Stimulated activated CD8-positive, alpha-beta memory T cell treated with anti-CD3 and anti-CD28 coated beads, Interleukin-15, amount 100 ng/mL, for 24 hours (primary cell): ENCODE data around the gene EXOC7.
"Not testable (repeated sequence)": the region's sequence is repeated elsewhere in the genome, so short reads cannot be mapped to it uniquely, and the experiment has no call there.

Experiments
- DNase-seq: peaks from one replicate; pipeline ENCODE4 v3.0.0-alpha.2; 2020; ENCODE audit warnings: low read depth

EXOC7 gene

GRCh38 chr17:76042868-76043267 lies 60.7 kb downstream of the EXOC7 start:
- DNase-seq: not testable (repeated sequence)

GRCh38 chr17:76040376-76040775 lies 63.2 kb downstream of the EXOC7 start:
- DNase-seq: no peak

DNA sequence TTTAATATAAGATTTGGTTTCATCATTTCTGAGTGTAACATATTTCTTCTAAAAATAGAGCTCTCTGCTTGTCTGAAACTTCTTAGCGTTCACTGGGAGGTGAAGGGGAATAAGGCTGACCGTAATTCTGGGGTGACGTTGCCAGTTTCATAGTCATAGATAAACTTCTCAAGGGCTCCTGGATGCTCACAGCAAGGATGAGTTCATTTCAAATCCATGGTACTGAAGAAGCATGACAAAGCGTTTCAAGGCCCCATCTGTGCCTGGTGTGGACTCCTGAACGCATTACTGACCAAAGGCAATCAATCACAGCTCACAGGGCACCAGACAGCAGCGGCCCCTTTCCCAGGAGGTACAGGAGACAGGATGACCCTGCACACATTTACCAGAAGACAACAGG lies 64.5 kb downstream of the EXOC7 start:
- DNase-seq: no peak

- DNase-seq: no peak
These were observed 65.5 kb downstream of the EXOC7 start for GRCh38 chr17:76038050-76038449.

DNA sequence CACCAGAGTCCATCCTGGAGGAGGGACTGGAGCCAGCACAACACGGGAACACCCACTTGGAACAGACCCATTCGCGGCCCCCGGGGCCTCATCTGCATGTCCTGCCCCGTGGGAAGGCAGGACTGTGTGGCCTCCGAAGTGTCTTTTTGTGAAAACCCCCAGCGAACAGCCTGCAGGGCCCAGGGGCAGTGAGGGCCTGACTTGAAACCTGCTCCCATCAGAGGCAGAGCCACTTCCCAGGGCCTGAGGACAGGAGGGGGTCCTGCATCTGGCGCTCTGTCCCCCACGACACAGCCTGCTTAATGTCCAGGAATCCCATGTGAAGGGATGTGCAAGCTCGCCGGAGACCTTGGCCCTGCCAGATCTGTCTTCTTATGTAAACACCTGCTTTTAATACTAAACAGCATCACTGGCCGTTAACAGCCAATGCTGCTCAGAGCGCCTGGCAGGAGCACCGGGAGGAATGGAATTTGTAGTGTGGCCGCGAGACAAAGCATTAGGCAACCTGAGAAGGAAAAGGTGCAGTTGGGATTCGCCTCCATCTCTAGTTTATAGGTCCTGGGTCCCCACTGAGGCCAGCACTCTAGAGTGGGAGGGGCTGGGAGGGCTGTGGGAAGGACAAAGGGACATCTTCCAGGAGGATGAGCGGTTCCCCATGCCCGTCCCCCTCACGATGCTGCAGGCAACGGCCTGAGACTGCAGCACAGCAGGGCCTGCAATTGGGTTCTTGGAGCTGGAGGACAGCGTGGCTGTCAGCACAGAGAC lies 66.9 kb downstream of the EXOC7 start:
- DNase-seq: no peak

DNA sequence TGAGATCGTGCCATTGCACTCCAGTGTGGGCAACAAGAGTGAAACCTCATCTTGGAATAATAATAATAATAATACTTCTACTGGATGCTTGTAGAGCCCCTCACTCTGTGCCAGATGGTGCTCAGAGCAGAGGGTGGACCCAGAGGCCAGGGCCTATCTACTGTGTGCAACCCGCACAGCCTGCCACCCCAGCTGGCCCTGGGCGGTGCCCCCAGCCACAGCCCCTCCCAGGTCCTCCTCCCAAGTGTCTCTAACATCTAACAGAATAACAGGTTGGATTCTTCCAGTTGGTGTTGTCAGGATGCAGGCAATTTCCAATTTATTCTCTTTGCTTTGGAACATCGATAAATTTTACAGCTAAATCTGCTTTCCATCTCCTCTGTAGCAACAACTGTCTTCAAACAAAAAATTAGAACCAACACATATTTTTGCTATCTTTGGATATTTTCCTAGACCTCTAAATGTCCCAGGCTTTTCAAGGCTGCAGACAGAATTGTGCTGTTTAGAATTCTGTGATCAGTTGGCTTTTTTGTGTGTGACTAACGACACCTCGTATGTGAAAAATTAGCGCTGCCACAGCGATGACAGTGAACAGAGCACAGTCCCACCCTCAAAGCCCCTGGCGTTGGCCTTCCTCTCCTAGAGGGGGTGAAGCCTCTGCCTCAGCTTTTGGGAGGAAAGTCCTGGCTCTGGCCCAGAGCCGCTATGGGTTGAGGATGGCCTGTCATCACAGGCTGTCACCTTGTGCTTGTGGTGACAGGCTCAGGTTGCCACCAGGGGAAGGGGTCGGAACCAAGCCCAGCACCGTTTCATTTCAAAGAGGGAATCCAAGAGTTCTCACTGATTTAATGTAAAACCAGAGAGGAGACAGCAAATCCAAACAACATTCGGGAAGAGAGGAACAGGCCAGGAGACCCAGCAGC lies 68.9 kb downstream of the EXOC7 start:
- DNase-seq: no peak

GRCh38 chr17:76033139-76033538 lies 70.4 kb downstream of the EXOC7 start:
- DNase-seq: no peak

DNA sequence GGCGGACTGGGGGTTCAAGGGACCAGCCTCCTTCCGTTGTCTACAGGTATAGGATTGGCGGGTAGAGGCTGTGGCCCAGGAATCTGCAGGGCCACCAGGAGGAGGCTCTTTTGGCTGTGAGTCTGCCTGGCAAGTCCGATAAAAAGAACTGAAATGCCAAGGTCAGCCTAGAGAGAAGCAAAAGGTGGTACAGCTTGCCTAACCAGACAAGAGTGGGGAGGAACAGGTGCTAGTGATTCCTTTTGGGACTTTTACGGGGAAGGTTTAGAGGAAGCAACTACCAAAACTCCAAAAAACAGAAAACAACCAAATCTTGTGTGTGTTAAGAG lies 70.8 kb downstream of the EXOC7 start:
- no peak for DNase-seq

- DNase-seq: no peak
These were observed 71.4 kb downstream of the EXOC7 start for GRCh38 chr17:76032073-76032779.
